Measurements from ENCODE around the gene ICAM2. TPM values are rescaled to one million over a fixed set of nuclear protein-coding genes. Genes with fewer than 3 reads are reported as not detected.

Gene ICAM2
- total RNA-seq, 1 experiment from 2014 or later = not detected

GRCh38 chr17:63975541-63976092 lies 44.8 kb downstream of the ICAM2 start:
- H3K27me3 ChIP-seq = no peaks in the 10 kb centered on the region
- H3K9me3 ChIP-seq = no peaks in the 10 kb centered on the region
- no peaks in the 10 kb centered on the region for H3K36me3 ChIP-seq
- no peak overlapping the region for H3K4me3 ChIP-seq
- no peak for DNase-seq

GRCh38 chr17:63974594-63975192 lies 45.7 kb downstream of the ICAM2 start:
- H3K36me3 ChIP-seq = no peaks in the 10 kb centered on the region
- H3K4me3 ChIP-seq = no peak overlapping the region
- no peaks in the 10 kb centered on the region for H3K27me3 ChIP-seq
- DNase-seq = peak; percentile 72
- H3K9me3 ChIP-seq = no peaks in the 10 kb centered on the region

- DNase-seq = peak; percentile 67
- Histone ChIP-seq H3K4me3 (no peak overlapping the region), H3K9me3 (no peaks in the 10 kb centered on the region), H3K36me3 (no peaks in the 10 kb centered on the region), H3K27me3 (no peaks in the 10 kb centered on the region)
These were observed 46.4 kb downstream of the ICAM2 start for GRCh38 chr17:63973930-63974593.

- no peaks in the 10 kb centered on the region for H3K36me3 ChIP-seq
- no peak for DNase-seq
- no peak overlapping the region for H3K4me3 ChIP-seq
- no peaks in the 10 kb centered on the region for H3K9me3 ChIP-seq
- H3K27me3 ChIP-seq = no peaks in the 10 kb centered on the region
These were observed 47.2 kb downstream of the ICAM2 start for GRCh38 chr17:63973247-63973646.

- Histone ChIP-seq H3K9me3 (no peaks in the 10 kb centered on the region), H3K4me3 (no peak within 1 kb of the TSS), H3K27me3 (no peaks in the 10 kb centered on the region), H3K36me3 (no peaks in the 10 kb centered on the region)
- no peak for DNase-seq
These were observed 47.6 kb downstream of the ICAM2 start, which contains the start of gene SCN4A for GRCh38 chr17:63972796-63973195. Gene SCN4A (minus strand): TSS chr17:63972918. CDS start chr17:63972841, 77 bp downstream.

- DNase-seq = no peak
These were observed 51.2 kb downstream of the ICAM2 start for GRCh38 chr17:63969278-63969677.

GRCh38 chr17:63967953-63968352 lies 52.5 kb downstream of the ICAM2 start:
- Histone ChIP-seq H3K27me3 (no peaks in the 10 kb centered on the region), H3K36me3 (no peaks in the 10 kb centered on the region), H3K9me3 (no peaks in the 10 kb centered on the region), H3K4me3 (no peak overlapping the region)
- DNase-seq = no peak

More at GRCh38 chr17:63969278-63969677, 51.2 kb downstream of the ICAM2 start:
- H3K9me3 ChIP-seq = no peaks in the 10 kb centered on the region
- H3K27me3 ChIP-seq = no peaks in the 10 kb centered on the region
- no peak overlapping the region for H3K4me3 ChIP-seq
- H3K36me3 ChIP-seq = no peaks in the 10 kb centered on the region

GRCh38 chr17:63966646-63967264 lies 53.7 kb downstream of the ICAM2 start:
- H3K4me3 ChIP-seq = no peak overlapping the region
- no peaks in the 10 kb centered on the region for H3K36me3 ChIP-seq
- no peaks in the 10 kb centered on the region for H3K9me3 ChIP-seq
- no peaks in the 10 kb centered on the region for H3K27me3 ChIP-seq
- no peak for DNase-seq

- no peak overlapping the region for H3K4me3 ChIP-seq
- H3K9me3 ChIP-seq = no peaks in the 10 kb centered on the region
- no peaks in the 10 kb centered on the region for H3K27me3 ChIP-seq
- no peak for DNase-seq
- H3K36me3 ChIP-seq = no peaks in the 10 kb centered on the region
These were observed 57.3 kb downstream of the ICAM2 start for GRCh38 chr17:63963123-63963522.

GRCh38 chr17:63962298-63962744 lies 58.1 kb downstream of the ICAM2 start:
- H3K36me3 ChIP-seq = no peaks in the 10 kb centered on the region
- DNase-seq = no peak
- H3K9me3 ChIP-seq = no peaks in the 10 kb centered on the region
- no peaks in the 10 kb centered on the region for H3K27me3 ChIP-seq
- H3K4me3 ChIP-seq = no peak overlapping the region

- no peaks in the 10 kb centered on the region for H3K9me3 ChIP-seq
- no peaks in the 10 kb centered on the region for H3K36me3 ChIP-seq
- peak; percentile 74 for DNase-seq
- no peaks in the 10 kb centered on the region for H3K27me3 ChIP-seq
- H3K4me3 ChIP-seq = no peak overlapping the region
These were observed 58.8 kb downstream of the ICAM2 start for GRCh38 chr17:63961355-63962212.

GRCh38 chr17:63960430-63960829 lies 60.0 kb downstream of the ICAM2 start:
- H3K27me3 ChIP-seq = no peaks in the 10 kb centered on the region
- no peaks in the 10 kb centered on the region for H3K9me3 ChIP-seq
- no peak overlapping the region for H3K4me3 ChIP-seq
- no peaks in the 10 kb centered on the region for H3K36me3 ChIP-seq
- DNase-seq = no peak

GRCh38 chr17:63960006-63960405 lies 60.4 kb downstream of the ICAM2 start:
- H3K9me3 ChIP-seq = no peaks in the 10 kb centered on the region
- H3K27me3 ChIP-seq = no peaks in the 10 kb centered on the region
- no peak for DNase-seq
- H3K36me3 ChIP-seq = no peaks in the 10 kb centered on the region
- no peak overlapping the region for H3K4me3 ChIP-seq

- no peak overlapping the region for H3K4me3 ChIP-seq
- no peaks in the 10 kb centered on the region for H3K36me3 ChIP-seq
- no peaks in the 10 kb centered on the region for H3K9me3 ChIP-seq
- no peak for DNase-seq
- no peaks in the 10 kb centered on the region for H3K27me3 ChIP-seq
These were observed 64.0 kb downstream of the ICAM2 start for GRCh38 chr17:63956296-63956920.

- H3K4me3 ChIP-seq = no peak overlapping the region
- no peak for DNase-seq
- H3K9me3 ChIP-seq = no peaks in the 10 kb centered on the region
- no peaks in the 10 kb centered on the region for H3K27me3 ChIP-seq
- no peaks in the 10 kb centered on the region for H3K36me3 ChIP-seq
These were observed 64.6 kb downstream of the ICAM2 start for GRCh38 chr17:63955791-63956190.

GRCh38 chr17:63955232-63955631 lies 65.2 kb downstream of the ICAM2 start:
- H3K9me3 ChIP-seq = no peaks in the 10 kb centered on the region
- DNase-seq = no peak
- no peaks in the 10 kb centered on the region for H3K36me3 ChIP-seq
- H3K4me3 ChIP-seq = no peak overlapping the region
- H3K27me3 ChIP-seq = no peaks in the 10 kb centered on the region
